ENCODE measurements around the gene NATD1.
A peak's percentile ranks its signal among the peaks of the same experiment; 100 is the strongest.

The NATD1 gene

DNA sequence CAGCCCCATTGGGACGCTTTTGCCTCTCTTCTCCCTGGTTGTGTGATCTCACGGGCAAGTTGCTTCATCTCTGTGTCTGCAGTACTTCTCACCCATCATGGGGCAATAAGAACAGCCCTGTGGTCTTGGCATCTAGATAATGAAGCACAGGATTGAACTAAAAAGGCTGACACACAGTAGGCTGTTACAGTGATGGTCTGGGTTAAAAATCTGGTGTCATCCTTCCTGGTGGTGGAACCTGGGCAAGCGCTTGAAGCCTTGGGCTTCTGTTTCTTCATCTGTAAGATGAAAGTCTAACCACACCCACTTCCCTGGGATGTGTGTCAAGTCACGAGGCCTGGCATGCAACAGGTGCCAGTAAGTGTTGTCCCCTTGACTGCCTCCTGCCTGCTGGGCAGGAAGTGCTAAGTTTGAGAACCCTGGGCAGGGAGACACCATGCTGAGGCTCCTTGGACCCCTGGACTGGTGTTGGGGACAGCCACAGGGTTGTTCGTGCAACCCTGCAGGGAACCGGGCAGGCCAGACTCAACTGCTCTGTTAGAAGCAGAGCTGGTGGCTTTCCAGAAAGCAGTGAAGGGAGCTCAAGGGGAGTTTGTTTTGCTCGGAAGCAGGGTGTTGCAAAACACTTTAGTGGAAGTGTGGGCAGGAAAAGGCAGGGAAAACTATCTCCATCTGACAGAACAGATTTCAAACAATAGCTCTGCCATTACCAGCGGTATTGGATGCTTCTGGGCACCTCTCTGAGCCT is 25.4 kb upstream of the NATD1 start:
- TF ChIP-seq, protein P1, sequence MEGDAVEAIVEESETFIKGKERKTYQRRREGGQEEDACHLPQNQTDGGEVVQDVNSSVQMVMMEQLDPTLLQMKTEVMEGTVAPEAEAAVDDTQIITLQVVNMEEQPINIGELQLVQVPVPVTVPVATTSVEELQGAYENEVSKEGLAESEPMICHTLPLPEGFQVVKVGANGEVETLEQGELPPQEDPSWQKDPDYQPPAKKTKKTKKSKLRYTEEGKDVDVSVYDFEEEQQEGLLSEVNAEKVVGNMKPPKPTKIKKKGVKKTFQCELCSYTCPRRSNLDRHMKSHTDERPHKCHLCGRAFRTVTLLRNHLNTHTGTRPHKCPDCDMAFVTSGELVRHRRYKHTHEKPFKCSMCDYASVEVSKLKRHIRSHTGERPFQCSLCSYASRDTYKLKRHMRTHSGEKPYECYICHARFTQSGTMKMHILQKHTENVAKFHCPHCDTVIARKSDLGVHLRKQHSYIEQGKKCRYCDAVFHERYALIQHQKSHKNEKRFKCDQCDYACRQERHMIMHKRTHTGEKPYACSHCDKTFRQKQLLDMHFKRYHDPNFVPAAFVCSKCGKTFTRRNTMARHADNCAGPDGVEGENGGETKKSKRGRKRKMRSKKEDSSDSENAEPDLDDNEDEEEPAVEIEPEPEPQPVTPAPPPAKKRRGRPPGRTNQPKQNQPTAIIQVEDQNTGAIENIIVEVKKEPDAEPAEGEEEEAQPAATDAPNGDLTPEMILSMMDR (IDR thresholded peaks at IDR 0.05): no peak
- peaks cover 87% of the 10 kb centered on the region for H3K27me3 Mint-ChIP-seq (ENCODE audit: low read depth, poor library complexity)
- H3K4me1 Mint-ChIP-seq: peaks cover 11% of the 10 kb centered on the region
- H3K9me3 Mint-ChIP-seq: no peaks in the 10 kb centered on the region
- H3K4me3 Mint-ChIP-seq: no peak overlapping the region
- H3K27ac Mint-ChIP-seq: no peak overlapping the region
- no peaks in the 10 kb centered on the region for H3K36me3 Mint-ChIP-seq (ENCODE audit: low read depth)
- DNase-seq: no peak

DNA sequence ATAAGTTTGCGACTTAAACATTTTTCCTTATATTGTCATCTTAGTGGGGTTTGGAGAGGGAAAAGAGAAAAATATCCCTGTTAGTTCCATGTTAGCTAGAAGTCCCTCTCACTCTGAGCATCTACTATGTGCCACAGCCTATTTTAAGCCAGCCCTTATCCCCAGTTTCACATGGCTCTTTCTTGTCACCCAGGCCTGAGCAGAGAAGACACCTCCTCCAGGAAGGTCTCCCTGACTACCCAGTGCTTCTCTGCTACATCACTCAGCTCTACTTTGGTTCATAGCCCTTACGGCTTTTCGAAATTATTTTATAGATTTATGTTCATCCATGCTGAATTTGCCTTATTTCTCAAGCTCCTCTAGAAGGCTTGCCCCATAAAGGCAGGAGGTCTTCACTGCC is 24.1 kb upstream of the NATD1 start:
- Mint-ChIP-seq H3K27me3 (ENCODE audit: low read depth, poor library complexity) (peaks cover 84% of the 10 kb centered on the region), H3K27ac (no peak overlapping the region), H3K9me3 (no peaks in the 10 kb centered on the region), H3K4me1 (peaks cover 11% of the 10 kb centered on the region), H3K36me3 (ENCODE audit: low read depth) (no peaks in the 10 kb centered on the region), H3K4me3 (peak overlapping the region; percentile 33)
- TF ChIP-seq, protein P1 (IDR thresholded peaks at IDR 0.05): no peak
- no peak for DNase-seq

DNA sequence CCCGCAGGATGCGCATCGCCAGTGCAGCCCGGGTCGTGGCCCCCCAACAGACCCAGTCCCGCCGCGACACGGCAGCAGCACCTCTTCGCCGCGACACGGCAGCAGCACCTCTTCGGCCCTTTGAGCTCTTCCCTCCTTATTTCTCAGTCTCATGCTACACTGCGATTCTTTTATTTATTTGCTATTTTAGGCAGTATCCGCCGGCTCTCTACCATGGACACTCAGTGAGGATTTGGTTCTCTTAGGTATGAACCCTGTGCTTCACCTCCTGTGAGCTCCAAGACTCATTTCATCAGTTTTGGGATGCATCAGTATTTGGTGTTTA is 23.0 kb upstream of the NATD1 start:
- TF ChIP-seq, protein P1 (IDR thresholded peaks at IDR 0.05): no peak
- H3K4me3 Mint-ChIP-seq: peak overlapping the region; percentile 89
- no peaks in the 10 kb centered on the region for H3K36me3 Mint-ChIP-seq (ENCODE audit: low read depth)
- H3K9me3 Mint-ChIP-seq: no peaks in the 10 kb centered on the region
- H3K27ac Mint-ChIP-seq: peak overlapping the region; percentile 38
- DNase-seq: no peak
- H3K27me3 Mint-ChIP-seq (ENCODE audit: low read depth, poor library complexity): peaks cover 82% of the 10 kb centered on the region
- peaks cover 11% of the 10 kb centered on the region for H3K4me1 Mint-ChIP-seq

DNA sequence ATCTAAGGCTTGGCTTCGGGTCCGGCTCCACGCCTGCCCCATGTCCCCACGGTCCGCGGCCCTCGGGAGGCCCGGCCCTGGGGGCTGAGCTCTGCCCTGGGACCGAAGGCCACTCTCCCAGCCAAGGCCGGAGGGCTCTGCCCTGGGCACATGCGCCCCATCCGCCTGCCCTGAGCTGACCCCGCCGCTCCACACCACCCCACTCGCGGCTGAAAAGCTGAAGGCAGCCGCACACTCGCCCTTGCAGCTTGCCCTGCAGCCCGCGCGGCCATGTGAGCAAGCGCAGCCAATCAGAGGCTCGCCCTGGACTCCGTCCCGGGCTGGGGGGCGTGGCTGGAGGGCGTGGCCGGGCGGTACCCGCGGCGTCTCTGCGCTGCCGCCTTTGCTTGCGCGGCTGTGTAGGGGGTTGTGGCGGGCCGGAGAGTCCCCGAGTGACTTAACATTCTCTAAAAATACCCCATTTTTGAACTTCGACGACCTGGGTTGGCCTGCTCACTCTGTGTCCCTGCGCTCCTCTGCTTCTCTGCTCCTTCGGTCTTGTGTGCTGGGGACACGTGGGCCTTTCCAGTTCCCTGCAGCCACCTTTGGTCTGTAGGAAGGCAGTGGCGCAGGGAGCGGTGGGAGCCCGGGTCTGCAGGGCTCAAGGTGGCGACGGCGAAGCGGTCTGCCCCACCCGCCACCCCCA is 22.5 kb upstream of the NATD1 start:
- H3K27me3 Mint-ChIP-seq (ENCODE audit: low read depth, poor library complexity): peaks cover 76% of the 10 kb centered on the region
- peak overlapping the region; percentile 89 for H3K4me3 Mint-ChIP-seq
- peaks cover 11% of the 10 kb centered on the region for H3K4me1 Mint-ChIP-seq
- no peaks in the 10 kb centered on the region for H3K9me3 Mint-ChIP-seq
- H3K27ac Mint-ChIP-seq: no peak overlapping the region
- TF ChIP-seq, protein P1 (IDR thresholded peaks at IDR 0.05): no peak
- H3K36me3 Mint-ChIP-seq (ENCODE audit: low read depth): no peaks in the 10 kb centered on the region
- peak; percentile 99 for DNase-seq

DNA sequence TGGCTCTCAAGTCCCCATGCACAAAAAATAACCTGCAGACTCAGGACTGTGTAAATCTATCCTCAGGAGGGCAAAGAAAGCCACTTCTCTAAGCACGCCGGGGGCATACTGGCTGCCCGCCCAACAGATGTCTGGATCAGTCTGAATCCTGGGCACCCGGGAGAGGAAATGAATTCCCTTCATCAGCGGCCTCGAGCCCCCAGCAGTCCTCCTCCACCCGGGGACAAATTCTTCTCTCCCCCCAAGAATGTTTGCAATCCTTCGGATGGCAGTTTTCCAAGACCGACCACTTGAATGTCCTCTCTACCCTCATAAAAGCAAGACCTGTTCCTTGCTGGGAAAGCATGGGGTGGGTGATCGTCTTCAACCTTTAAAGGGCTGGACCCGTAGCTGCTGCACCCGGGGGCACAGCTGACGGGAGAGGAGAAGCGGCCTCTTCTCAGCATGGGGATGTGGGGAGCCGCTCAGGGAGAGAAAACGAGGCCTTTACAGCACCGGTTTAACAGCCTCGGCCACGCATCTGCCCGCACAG is 21.9 kb upstream of the NATD1 start:
- Mint-ChIP-seq H3K27ac (no peak overlapping the region), H3K4me1 (peaks cover 11% of the 10 kb centered on the region), H3K9me3 (no peaks in the 10 kb centered on the region), H3K36me3 (ENCODE audit: low read depth) (no peaks in the 10 kb centered on the region), H3K4me3 (peak overlapping the region; percentile 89), H3K27me3 (ENCODE audit: low read depth, poor library complexity) (peaks cover 70% of the 10 kb centered on the region)
- TF ChIP-seq, protein P1 (IDR thresholded peaks at IDR 0.05): no peak
- DNase-seq: no peak

Data from nephron progenitor cell (in vitro differentiated cells).